ENCODE data around the gene ATAD3B. TPM values are rescaled to one million over a fixed set of nuclear protein-coding genes. Genes with fewer than 3 reads are reported as not detected.

The ATAD3B gene
- total and polyA plus RNA-seq, 2 of the 13 experiments (the other 11 are each of a cell fraction or from before 2014, with no cell fraction given) = 9.6 to 31.1 TPM

- no peak for TF ChIP-seq ZBTB2 (CRISPR knock-in tag; IDR thresholded peaks at IDR 0.05; ENCODE audit: low read depth)
- TF ChIP-seq CREM (IDR thresholded peaks at IDR 0.05) = 0 out of 2 replicates have a peak, but pooled peaks have one; percentile 61
- no peak for TF ChIP-seq CREM (CRISPR knock-in tag; IDR thresholded peaks at IDR 0.05)
- TF ChIP-seq SP1 (IDR thresholded peaks at IDR 0.05) = no peak
- no peak for TF ChIP-seq SP1 (CRISPR knock-in tag; IDR thresholded peaks at IDR 0.05)
- peak; percentile 10; the same call in 1 of the 2 replicates for TF ChIP-seq POLR2AphosphoS5 (IDR thresholded peaks at IDR 0.05; ENCODE audit: low read depth, low read length)
- TF ChIP-seq ZBTB7A (CRISPR knock-in tag; IDR thresholded peaks at IDR 0.05) = no peak
- peak; percentile 73 for TF ChIP-seq RBM22 (optimal IDR thresholded peaks at IDR 0.05; ENCODE audit: low read length)
- TF ChIP-seq ZNF562 (CRISPR knock-in tag; IDR thresholded peaks at IDR 0.05; ENCODE audit: borderline replicate concordance) = no peak
- TF ChIP-seq MLXIP (CRISPR knock-in tag; IDR thresholded peaks at IDR 0.05; ENCODE audit: borderline replicate concordance) = no peak
- TF ChIP-seq CBFB (CRISPR knock-in tag; IDR thresholded peaks at IDR 0.05) = no peak
- no peak for TF ChIP-seq FOXO4 (CRISPR knock-in tag; conservative IDR thresholded peaks at IDR 0.05)
- TF ChIP-seq KDM3A (CRISPR knock-in tag; IDR thresholded peaks at IDR 0.05; ENCODE audit: low read depth) = no peak
- TF ChIP-seq BORCS8-MEF2B (CRISPR knock-in tag; IDR thresholded peaks at IDR 0.05) = no peak
Observed at GRCh38 chr1:1430992-1431844, 40.3 kb upstream of the ATAD3B start (continued).
